DND-41 (cell line): ENCODE results near the gene CASP9.

Experiments
- ATAC-seq: fragments of 200-7000 bp; cut with Tn5 transposase; 3 replicates; pipeline ENCODE4 v1.9.1; 2021; ENCODE audit warnings: low read depth; ENCODE audit not compliant: insufficient read depth
- DNase-seq: peaks from one replicate; pipeline ENCODE4 v3.0.0-alpha.2; 2020
- H2AFZ ChIP-seq: 2 replicates; pipeline ENCODE4 v1.6.0; 2012; ENCODE audit warnings: low read depth, low read length
- H3K27ac ChIP-seq: 2 replicates; pipeline ENCODE4 v1.5.1; 2012; ENCODE audit warnings: low read length, inconsistent platforms
- H3K27me3 ChIP-seq: fragments of 200-600 bp; sonication (generic); 2 replicates; pipeline ENCODE4 v1.6.0; 2012; ENCODE audit warnings: low read length, mild to moderate bottlenecking, inconsistent platforms; ENCODE audit not compliant: insufficient read depth, poor library complexity
- H3K36me3 ChIP-seq: 2 replicates; pipeline ENCODE4 v1.5.1; 2012; ENCODE audit warnings: low read length, inconsistent platforms; ENCODE audit not compliant: insufficient read depth
- H3K4me1 ChIP-seq: 2 replicates; pipeline ENCODE4 v1.5.1; 2012; ENCODE audit warnings: mild to moderate bottlenecking, low read length; ENCODE audit not compliant: insufficient read depth
- H3K4me2 ChIP-seq: 2 replicates; pipeline ENCODE4 v1.6.0; 2012; ENCODE audit warnings: mild to moderate bottlenecking, moderate library complexity, low read length, inconsistent platforms; ENCODE audit not compliant: insufficient read depth
- H3K4me3 ChIP-seq, 2 experiments: fragments of 200-600 bp in 1 of 2; shearing (Covaris generic) in 1 of 2; 2 replicates each; pipeline ENCODE4 v1.5.1; 2012 to 2016; ENCODE audit warnings: inconsistent platforms in 2 of 2, low read length in 2 of 2, mild to moderate bottlenecking in 2 of 2, low read depth in 1 of 2, moderate library complexity in 1 of 2
- H3K79me2 ChIP-seq: 2 replicates; pipeline ENCODE4 v1.6.0; 2012; ENCODE audit warnings: low read length, inconsistent platforms; ENCODE audit not compliant: insufficient read depth
- H3K9ac ChIP-seq: 2 replicates; pipeline ENCODE4 v1.6.0; 2012; ENCODE audit warnings: low read depth, mild to moderate bottlenecking, inconsistent platforms, low read length, moderate library complexity
- H3K9me3 ChIP-seq: 2 replicates; pipeline ENCODE4 v1.5.1; 2012; ENCODE audit warnings: low read length, moderate library complexity, mild to moderate bottlenecking, inconsistent platforms; ENCODE audit not compliant: insufficient read depth, severe bottlenecking
- H4K20me1 ChIP-seq: 2 replicates; pipeline ENCODE4 v1.6.0; 2012; ENCODE audit warnings: low read length; ENCODE audit not compliant: insufficient read depth
- CTCF ChIP-seq: IDR thresholded peaks from 2 replicates; pipeline ENCODE4 v1.5.1; 2012; ENCODE audit warnings: borderline replicate concordance, low read length, moderate library complexity, mild to moderate bottlenecking; ENCODE audit not compliant: poor library complexity, severe bottlenecking; ENCODE audit errors: extremely low read depth
- EZH2 ChIP-seq: IDR thresholded peaks from 3 replicates; pipeline ENCODE4 v1.6.1; 2012; ENCODE audit warnings: borderline replicate concordance, low read depth, mild to moderate bottlenecking, moderate library complexity, low read length, inconsistent platforms; ENCODE audit not compliant: severe bottlenecking

The CASP9 gene

GRCh38 chr1:15543589-15544568, 19.9 kb upstream of the CASP9 start:
- Histone ChIP-seq H2AFZ (no peak overlapping the region), H3K9me3 (no peaks in the 10 kb centered on the region), H3K36me3 (peaks cover 48% of the 10 kb centered on the region), H3K4me1 (no peaks in the 10 kb centered on the region), H3K79me2 (no peaks in the 10 kb centered on the region), H3K9ac (no peak overlapping the region), H3K27ac (no peak overlapping the region), H3K4me3 (no peak overlapping the region), H4K20me1 (no peaks in the 10 kb centered on the region), H3K27me3 (no peaks in the 10 kb centered on the region), H3K4me2 (no peak overlapping the region)
- no peak for DNase-seq
- ATAC-seq: no peak
- TF ChIP-seq EZH2: no peak
- no peak for TF ChIP-seq CTCF

- Histone ChIP-seq H2AFZ (no peak overlapping the region), H3K9ac (no peak overlapping the region)
- ATAC-seq: no peak
Measured at GRCh38 chr1:15543251-15543588, 19.2 kb upstream of the CASP9 start.

GRCh38 chr1:15542388-15543250, 18.6 kb upstream of the CASP9 start:
- H3K4me1 ChIP-seq: no peaks in the 10 kb centered on the region
- peaks cover 43% of the 10 kb centered on the region for H3K36me3 ChIP-seq
- no peaks in the 10 kb centered on the region for H3K27me3 ChIP-seq
- no peak for TF ChIP-seq CTCF
- no peak for TF ChIP-seq EZH2
- no peak overlapping the region for H3K4me2 ChIP-seq
- H3K4me3 ChIP-seq: no peak overlapping the region
- no peaks in the 10 kb centered on the region for H3K79me2 ChIP-seq
- H3K27ac ChIP-seq: no peak overlapping the region
- ATAC-seq: no peak
- no peak overlapping the region for H3K9ac ChIP-seq
- no peak for DNase-seq
- no peaks in the 10 kb centered on the region for H4K20me1 ChIP-seq
- H3K9me3 ChIP-seq: no peaks in the 10 kb centered on the region
- H2AFZ ChIP-seq: no peak overlapping the region

More at GRCh38 chr1:15543251-15543588, 19.2 kb upstream of the CASP9 start:
- H3K9me3 ChIP-seq: no peaks in the 10 kb centered on the region
- no peaks in the 10 kb centered on the region for H3K79me2 ChIP-seq
- peaks cover 48% of the 10 kb centered on the region for H3K36me3 ChIP-seq
- no peaks in the 10 kb centered on the region for H3K4me1 ChIP-seq
- H3K27ac ChIP-seq: no peak overlapping the region
- H3K4me3 ChIP-seq: no peak overlapping the region
- no peaks in the 10 kb centered on the region for H3K27me3 ChIP-seq
- no peak overlapping the region for H3K4me2 ChIP-seq
- H4K20me1 ChIP-seq: no peaks in the 10 kb centered on the region
- TF ChIP-seq EZH2 (no peak), CTCF (no peak)
- DNase-seq: no peak
